GM12872 (cell line): Measurements from ENCODE around the gene CORO2A.

Experiments used
- TF ChIP-seq, protein P1 (sequence below): IDR thresholded peaks from 3 replicates; pipeline ENCODE4 v1.5.1; 2011; ENCODE audit warnings: low read depth, mild to moderate bottlenecking, low read length, moderate library complexity; ENCODE audit not compliant: insufficient read depth

The CORO2A gene

DNA sequence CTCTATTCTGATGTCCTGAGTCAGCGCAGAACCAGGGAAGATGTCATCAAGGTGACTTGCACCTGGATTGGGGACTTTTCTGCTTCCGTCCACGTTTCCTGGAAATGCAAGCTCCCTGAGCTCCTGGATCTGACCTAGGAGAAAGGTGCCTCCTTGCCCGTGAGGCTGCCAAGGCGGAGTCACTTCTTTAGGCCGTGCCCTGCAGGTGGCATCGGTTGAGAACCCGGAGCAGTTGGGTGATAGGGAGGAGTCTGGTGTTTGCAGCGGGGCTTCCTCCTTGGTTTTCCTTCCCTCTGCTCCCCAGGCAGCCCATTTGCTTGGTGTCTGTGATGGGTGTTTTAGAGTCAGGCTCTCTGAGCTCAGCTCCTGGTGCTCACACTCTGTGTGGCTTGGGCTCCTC lies 120.7 kb downstream of the CORO2A start:
- TF ChIP-seq, protein P1, sequence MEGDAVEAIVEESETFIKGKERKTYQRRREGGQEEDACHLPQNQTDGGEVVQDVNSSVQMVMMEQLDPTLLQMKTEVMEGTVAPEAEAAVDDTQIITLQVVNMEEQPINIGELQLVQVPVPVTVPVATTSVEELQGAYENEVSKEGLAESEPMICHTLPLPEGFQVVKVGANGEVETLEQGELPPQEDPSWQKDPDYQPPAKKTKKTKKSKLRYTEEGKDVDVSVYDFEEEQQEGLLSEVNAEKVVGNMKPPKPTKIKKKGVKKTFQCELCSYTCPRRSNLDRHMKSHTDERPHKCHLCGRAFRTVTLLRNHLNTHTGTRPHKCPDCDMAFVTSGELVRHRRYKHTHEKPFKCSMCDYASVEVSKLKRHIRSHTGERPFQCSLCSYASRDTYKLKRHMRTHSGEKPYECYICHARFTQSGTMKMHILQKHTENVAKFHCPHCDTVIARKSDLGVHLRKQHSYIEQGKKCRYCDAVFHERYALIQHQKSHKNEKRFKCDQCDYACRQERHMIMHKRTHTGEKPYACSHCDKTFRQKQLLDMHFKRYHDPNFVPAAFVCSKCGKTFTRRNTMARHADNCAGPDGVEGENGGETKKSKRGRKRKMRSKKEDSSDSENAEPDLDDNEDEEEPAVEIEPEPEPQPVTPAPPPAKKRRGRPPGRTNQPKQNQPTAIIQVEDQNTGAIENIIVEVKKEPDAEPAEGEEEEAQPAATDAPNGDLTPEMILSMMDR = no peak
